HG03442 (cell line): Measurements from ENCODE around the gene WFDC13.
"Not testable (repeated sequence)": the region's sequence is repeated elsewhere in the genome, so short reads cannot be mapped to it uniquely, and the experiment has no call there.

Experiments used
- ATAC-seq: cut with Tn5 transposase; IDR thresholded peaks from one replicate; pipeline ENCODE4 v1.9.1; 2021; ENCODE audit warnings: mild to moderate bottlenecking, moderate library complexity; ENCODE audit not compliant: unreplicated experiment

Gene WFDC13, protein sequence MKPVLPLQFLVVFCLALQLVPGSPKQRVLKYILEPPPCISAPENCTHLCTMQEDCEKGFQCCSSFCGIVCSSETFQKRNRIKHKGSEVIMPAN

DNA sequence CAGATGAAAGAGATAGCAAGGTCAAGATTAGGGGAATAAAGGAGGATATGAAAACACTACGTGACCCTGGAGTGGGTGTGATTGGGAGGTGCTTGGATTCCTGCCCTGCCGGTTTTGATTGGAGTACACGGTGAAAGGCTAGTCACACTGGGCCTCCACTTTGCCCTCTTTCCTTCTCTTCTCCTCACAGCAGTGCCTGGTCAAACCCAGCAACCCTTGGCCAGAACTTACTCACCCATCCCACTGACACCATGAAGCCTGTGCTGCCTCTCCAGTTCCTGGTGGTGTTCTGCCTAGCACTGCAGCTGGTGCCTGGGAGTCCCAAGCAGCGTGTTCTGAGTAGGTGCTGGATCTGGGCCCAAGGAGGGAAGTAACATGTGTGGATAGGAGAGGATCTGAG, at the start of gene WFDC13:
Gene WFDC13, plus strand, starts transcription at position 166 of the 400 bp plus-strand sequence. Its CDS starts 86 bp downstream, at position 252.
- no peak for ATAC-seq

DNA sequence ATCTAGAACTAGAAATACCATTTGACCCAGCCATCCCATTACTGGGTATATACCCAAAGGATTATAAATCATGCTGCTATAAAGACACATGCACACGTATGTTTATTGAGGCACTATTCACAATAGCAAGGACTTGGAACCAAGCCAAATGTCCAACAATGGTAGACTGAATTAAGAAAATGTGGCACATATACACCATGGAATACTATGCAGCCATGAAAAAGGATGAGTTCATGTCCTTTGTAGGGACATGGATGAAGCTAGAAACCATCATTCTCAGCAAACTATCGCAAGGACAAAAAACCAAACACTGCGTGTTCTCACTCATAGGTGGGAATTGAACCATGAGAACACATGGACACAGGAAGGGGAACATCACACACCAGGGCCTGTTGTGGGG, 44.8 kb upstream of the WFDC13 start:
- not testable (repeated sequence) for ATAC-seq

DNA sequence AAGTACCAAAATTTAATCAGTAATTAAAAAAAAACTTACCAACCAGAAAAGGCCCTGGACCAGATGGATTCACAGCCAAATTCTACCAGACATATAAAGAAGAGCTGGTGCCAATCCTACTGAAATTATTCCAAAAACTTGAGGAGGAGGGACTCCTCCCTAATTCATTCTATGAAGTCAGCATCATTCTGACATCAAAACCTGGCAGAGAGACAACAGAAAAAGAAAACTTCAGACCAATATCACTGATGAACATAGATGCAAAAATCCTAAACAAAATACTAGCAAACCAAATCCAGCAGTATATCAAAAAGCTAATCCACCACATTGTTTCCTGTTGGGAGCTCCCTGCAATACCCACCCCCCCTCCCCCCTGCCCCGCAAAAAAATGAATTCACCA, 31.7 kb upstream of the WFDC13 start, which contains the start of gene WFDC11:
Gene WFDC11, minus strand, starts transcription at position 101 of the 400 bp plus-strand sequence. CDS start 19,639 bp downstream, outside the sequence.
- ATAC-seq = no peak

DNA sequence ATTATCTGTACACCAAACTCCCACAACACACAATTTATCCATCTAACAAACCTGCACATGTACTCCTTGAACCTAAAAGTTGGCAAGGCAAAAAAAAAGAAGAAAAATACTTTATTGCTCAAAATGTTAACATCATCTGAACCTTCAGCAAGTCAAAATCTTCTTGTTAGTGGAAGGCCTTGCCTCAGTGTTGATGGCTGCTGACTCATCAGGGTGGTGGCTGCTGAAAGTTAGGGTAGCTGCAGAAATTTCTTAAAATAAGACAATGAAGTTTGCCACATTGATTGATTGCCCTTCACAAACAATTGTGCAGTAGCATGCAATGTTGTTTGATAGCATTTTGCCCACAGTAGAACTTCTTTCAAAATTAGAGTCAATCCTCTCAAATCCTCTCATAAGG, 29.1 kb upstream of the WFDC13 start:
- ATAC-seq = no peak

DNA sequence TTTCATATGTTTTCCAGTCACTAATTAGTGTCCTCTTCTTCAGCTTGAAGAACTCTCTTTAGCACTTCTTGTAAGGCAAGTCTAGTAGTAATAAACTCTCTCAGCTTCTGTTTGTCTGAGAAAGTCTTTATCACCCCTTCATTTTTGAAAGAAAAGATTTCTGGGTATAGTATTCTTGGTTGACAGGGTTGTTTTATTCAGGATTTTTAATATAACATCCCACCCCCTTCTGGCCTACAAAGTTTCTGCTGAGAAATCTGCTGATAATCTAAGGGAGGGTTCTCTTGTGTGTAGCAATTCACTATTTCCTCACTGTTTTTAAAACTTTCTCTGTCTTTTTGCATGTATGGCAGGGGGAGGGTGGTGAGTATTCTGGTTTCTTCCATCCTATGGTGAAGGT, 22.2 kb upstream of the WFDC13 start:
- ATAC-seq = no peak

DNA sequence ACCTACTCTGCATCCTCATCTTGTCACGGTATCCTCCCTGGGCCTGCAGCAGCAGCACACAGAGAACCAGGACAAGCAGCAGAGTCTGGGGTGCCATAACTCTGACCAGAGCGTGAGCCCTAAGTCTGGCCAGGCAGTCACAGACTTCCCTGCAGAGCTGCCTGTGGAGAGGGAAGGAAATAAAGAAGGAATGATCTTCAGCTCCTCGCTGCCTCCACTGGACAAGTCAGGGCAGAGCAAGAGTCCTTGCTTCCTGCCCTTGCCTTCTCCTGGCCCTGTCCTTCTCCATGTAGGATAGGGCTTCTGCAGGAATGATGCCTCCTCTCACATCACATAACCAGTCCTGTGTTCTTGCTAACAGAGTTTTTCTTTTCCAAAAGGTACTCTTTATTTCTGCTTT, 15.9 kb upstream of the WFDC13 start:
- ATAC-seq = no peak

DNA sequence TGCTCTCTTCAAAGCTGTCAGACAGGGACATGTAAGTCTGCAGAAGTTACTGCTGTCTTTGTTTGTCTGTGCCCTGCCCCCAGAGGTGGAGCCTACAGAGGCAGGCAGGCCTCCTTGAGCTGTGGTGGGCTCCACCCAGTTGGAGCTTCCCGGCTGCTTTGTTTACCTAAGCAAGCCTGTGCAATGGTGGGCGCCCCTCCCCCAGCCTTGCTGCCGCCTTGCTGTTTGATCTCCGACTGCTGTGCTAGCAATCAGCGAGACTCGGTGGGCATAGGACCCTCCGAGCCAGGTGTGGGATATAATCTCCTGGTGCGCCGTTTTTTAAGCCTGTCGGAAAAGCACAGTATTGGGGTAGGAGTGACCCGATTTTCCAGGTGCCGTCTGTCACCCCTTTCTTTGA, 8.5 kb upstream of the WFDC13 start:
- not testable (repeated sequence) for ATAC-seq

DNA sequence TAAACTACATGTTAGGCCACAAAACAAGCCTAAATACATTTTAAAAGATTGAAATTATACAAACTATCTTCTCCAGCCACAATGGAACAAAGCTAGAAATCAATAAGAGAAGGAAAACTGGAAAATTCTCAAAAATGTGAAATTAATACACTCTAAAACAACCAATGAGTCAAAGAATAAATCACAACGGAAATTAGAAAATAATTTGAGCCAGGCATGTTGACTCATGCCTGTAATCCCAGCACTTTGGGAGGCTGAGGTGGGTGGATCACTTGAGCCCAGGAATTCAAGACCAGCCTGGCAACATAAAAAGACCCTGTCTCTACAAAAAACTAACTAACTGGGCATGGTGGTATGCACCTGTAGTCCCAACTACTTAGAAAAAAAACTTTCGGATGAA, 6.3 kb upstream of the WFDC13 start:
- no peak for ATAC-seq

DNA sequence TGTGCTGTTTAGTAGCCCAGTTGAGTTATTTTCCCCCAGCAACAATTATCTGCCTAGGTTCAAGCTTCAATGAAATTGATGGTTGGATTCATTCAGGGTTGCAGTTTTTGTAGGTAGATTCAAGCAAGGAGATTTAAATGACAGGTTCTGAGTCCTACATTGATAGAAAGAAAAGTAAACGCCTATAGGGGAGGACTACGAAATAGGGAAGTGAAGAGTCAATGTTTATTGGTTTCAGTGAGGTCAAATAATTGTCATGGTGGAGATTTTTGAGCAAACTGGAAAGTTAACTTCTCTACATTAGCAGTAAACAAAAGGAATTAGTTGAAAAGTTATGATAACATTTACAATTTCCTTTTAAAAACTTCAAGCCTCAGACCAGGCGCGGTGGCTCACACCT, 734 bp upstream of the WFDC13 start:
- no peak for ATAC-seq

DNA sequence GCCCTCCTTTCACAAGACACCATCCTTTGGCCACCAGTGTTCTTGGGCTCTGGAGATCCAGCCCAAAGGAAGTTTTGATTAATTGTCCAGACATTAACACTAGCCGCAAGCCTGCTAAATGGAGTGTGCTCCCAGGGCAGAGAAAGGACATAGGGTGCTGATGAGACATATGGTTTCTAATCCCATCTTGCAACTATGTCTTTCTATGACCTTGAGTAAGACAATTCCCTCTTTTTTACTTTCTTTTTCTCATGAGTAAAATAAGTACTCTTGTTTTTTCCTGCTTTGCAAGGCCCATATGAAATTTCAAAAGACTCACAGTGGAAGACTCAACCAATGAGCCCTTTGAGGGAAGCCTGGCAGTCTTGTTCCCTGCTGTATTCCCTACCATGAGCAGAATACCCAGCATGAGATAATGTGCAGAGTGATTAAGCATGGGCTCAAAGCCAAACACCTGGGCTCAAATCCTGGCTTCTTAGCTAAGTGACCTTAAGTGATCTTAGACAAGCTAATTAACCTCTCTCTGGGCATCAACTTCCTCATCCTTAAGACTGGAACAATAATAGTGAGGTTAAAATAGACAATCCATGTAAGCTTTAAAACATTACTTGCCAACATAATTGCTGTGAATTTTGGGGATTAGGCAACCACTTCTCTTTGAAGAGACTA, 3.3 kb downstream of the WFDC13 start, which contains the start of gene WFDC10B:
Gene WFDC10B, minus strand, starts transcription at position 51 of the 669 bp plus-strand sequence. CDS start 19,027 bp downstream, outside the sequence.
- no peak for ATAC-seq

DNA sequence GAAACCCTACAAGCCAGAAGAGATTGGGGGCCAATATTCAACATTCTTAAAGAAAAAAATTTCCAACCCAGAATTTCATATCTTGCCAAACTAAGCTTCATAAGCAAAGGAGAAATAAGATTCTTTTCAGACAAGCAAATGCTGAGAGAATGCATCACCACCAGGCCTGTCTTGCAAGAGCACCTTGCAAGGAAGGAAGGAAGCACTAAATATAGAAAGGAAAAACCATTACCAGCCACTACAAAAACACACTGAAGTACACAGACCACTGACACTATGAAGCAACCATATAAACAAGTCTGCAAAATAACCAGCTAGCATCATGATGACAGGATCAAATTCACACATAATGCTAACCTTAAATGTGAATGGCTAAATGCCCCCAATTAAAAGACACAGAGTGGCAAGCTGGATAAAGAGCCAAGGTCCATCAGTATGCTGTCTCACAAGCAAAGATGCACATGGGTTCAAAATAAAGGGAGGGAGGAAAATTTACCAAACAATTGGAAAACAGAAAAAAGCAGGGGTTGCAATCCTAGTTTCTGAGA, 14.4 kb downstream of the WFDC13 start:
- not testable (repeated sequence) for ATAC-seq

DNA sequence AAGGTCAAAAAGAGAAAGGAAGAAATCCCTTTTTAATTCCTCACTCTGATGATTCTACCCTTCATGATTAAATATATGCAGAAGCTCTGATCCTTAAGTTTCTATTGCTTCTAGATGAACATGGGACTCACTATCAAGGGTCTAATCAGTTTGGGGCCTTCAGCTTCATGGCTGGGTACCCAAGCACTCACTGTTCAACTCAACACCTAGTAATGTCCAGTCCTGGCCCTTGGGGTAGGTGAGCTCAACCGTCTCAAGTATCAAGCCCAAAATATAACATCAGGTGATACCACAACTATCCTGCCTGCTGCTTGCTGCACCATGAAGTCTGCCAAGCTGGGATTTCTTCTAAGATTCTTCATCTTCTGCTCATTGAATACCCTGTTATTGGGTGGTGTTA, 20.2 kb downstream of the WFDC13 start, which contains the start of gene SPINT4:
Gene SPINT4, plus strand, starts transcription at position 301 of the 400 bp plus-strand sequence. Its CDS starts 21 bp downstream, at position 322.
- no peak for ATAC-seq

DNA sequence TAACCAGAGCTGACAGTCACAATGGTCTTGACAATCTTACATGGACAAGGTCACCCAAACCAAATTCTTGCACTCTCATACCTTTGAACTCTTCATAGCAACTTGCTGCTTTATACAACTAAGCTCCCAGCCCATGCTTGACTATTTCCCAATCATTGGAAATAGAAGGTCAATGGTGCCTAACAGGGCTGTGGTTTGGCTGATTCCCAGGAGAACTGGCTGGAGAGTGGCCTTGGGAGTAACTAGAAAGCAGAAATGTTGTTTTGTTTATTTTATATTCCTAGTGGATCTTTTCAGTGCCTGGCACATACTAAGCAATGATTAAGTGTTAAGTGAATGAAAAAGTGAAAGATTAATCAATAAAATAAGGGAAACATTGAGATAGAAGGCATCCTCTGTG, 23.3 kb downstream of the WFDC13 start:
- ATAC-seq = no peak

DNA sequence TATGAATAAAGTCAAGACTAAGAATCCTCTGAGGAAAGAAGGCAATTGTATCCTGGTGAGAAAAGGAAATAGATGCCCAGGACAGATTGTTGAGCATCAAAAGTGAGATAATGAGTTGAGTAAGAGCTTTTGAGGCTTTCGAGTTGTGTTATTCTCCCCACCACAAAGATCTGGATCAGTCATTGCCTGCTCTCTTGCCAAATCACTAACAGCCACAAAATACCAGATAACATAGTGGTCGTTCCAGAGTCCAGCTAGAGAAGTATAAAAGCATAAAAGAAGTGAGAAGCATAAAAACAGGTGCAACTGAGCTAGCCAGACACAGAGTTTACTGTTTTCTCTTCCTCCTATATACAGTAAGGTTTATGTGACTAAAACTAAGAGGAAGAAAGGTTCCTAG, 25.2 kb downstream of the WFDC13 start:
- ATAC-seq = no peak

DNA sequence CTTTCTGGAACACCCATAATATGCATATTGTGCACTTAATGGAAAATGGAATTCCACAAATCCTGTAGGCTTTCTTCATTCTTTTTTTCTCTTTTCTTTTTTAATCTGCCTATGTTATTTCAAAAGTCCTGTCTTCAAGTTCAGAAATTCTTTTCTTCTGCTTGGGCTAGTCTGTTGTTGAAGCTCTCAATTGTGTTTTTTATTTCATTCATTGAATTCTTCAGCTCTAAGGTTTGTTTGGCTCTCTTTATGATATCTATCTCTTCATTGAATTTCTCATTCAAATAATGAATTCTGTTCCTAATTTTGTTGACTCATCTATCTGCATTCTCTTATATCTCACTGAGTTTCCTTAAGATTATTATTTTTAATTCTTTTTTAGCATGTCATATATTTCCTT, 30.4 kb downstream of the WFDC13 start:
- ATAC-seq = no peak

DNA sequence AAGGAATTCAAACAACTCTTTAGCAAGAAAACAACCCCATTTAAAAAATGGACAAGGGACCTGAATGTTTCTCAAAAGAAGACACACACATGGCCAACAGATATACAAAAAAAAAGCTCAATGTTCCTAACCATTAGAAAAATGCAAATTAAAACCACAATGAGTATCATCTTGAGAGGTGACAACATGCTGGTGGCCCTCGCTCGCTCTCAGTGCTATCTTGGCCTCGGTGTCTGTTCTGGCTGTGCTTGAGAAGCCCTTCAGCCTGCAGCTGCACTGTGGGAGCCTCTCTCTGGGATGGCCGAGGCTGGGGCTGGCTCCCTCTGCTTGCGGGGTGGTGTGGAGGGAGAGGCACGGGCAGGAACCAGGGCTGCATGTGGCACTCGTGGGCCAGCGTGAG, 33.7 kb downstream of the WFDC13 start:
- no peak for ATAC-seq

DNA sequence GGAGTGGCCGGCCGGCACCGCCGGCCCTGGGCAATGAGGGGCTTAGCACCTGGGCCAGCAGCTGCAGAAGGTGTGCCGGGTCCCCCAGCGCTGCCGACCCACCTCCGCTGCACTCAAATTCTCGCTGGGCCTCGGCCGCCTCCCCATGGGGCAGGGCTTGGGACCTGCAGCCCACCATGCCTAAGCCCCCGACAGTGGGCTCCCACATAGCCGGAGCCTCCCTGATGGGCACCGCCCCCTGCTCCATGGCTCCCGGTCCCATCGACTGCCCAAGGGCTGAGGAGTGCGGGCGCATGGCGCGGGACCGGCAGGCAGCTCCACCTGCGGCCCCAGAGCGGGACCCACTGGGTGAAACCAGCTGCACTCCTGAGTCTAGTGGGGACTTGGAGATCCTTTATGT, 34.1 kb downstream of the WFDC13 start:
- no peak for ATAC-seq

DNA sequence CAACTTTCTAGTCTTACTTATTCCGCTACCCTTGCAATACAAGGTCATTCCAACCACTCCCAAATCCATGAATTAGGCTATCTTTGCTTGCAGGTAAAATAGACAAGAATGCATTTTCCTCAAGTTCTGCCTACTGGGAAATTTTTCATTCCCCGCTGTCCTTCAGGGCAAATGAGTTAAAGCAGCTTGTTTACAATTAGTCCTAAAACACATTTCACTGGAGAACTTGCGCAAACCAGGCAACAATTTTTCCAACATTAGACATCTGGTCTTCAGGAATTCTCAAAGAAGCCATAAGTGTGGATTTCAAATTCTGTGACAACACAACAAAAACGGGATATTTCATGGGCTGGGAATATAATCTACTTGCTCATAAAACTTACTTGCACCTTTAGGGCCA, 40.8 kb downstream of the WFDC13 start:
- ATAC-seq = no peak

DNA sequence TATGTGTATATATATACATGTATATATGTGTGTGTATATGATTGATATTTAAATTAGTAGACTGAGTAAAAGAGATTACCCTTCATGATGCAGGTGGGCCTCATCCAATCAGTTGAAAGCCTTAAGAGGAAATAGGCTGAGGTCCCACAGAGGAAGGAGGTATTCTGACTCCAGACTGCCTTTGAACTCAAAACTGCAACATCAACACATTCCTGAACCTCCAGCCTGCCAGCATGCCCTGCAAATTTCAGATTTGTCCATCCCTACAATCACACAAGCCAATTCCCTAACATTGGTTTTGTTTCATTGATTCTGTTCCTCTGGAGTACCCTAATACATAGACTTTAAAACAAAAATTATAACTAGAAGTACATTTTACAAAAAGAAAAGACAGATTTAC, 43.2 kb downstream of the WFDC13 start:
- no peak for ATAC-seq

DNA sequence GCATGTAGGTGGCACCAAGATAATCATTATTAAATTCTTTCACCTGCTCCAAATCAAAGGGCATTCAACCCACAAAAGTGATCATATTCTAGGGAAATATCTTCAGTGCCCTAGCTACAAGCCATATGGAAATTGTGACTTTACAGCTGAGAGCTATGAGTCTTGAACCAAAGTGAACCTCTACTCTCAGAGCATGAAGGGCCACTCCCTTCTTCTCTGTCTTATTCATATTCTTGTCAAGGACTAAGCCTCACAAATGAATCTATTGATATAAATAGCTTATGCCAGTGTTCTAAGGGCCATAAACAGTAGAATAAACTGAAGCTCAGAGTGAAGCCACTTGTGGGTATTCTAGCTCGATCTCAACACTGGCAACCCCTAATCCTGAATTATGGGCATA, 49.9 kb downstream of the WFDC13 start:
- no peak for ATAC-seq

DNA sequence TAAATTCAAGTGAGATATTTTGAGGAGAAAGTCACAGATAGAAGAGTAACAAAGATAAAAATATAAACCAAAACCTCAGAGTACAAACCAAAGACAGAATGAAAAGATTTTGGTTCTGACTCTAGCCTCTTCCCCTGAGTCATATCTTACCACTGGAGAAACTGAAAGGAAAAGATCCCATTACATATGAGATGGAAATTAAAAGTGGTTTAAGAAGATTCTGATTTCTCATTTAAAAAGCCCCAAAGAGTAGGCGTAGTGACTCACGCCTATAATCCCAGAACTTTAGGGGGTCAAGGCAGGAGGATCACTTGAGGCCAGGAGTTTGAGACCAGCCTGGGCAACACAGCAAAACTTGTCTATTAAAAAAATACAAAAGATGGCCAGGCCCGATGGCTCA, 50.9 kb downstream of the WFDC13 start:
- no peak for ATAC-seq

DNA sequence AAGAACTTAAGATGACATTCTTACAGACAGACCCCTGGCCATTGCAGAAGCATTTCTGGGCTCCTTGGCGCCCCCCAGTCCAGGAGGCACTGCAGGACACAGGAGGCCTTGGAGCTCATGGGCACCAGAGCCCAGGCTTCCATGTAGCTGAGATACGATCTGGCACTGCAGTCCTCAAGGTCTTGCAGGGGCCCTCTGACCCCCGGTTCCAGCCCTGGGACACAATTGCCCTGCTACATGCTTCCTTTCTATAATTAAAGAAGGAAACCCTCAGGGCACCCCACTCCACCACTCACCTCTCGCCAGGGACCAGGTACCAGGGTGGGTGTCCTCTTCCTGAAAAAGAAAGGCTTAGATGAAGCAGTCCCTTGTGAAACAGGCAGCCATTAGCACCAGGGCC, 56.3 kb downstream of the WFDC13 start:
- ATAC-seq = no peak
